Putamen (tissue), 1 donor: Measurements from ENCODE around the gene HCFC1R1.
A peak's percentile ranks its signal among the peaks of the same experiment; 100 is the strongest.

ENCODE experiments used
- DNase-seq: peaks from one replicate; pipeline ENCODE4 v3.0.0-alpha.2; 2016; ENCODE audit warnings: low spot score

Gene HCFC1R1

GRCh38 chr16:3035972-3036725 lies 12.4 kb upstream of the HCFC1R1 start:
- DNase-seq: no peak

GRCh38 chr16:3035289-3035971 lies 11.7 kb upstream of the HCFC1R1 start:
- DNase-seq: no peak

GRCh38 chr16:3032624-3033023 lies 8.9 kb upstream of the HCFC1R1 start:
- DNase-seq: no peak

- no peak for DNase-seq
These were observed 6.8 kb upstream of the HCFC1R1 start for GRCh38 chr16:3030222-3031212.

- no peak for DNase-seq
These were observed 5.9 kb upstream of the HCFC1R1 start for GRCh38 chr16:3029491-3030221.

GRCh38 chr16:3028716-3029319 lies 5.1 kb upstream of the HCFC1R1 start:
- no peak for DNase-seq

GRCh38 chr16:3027983-3028715 lies 4.4 kb upstream of the HCFC1R1 start:
- peak; percentile 68 for DNase-seq

GRCh38 chr16:3027489-3027795 lies 3.7 kb upstream of the HCFC1R1 start:
- no peak for DNase-seq

GRCh38 chr16:3026609-3027488 lies 3.1 kb upstream of the HCFC1R1 start:
- DNase-seq: no peak

- DNase-seq: no peak
These were observed 2.2 kb upstream of the HCFC1R1 start for GRCh38 chr16:3026003-3026378.

GRCh38 chr16:3025032-3026002 lies 1.6 kb upstream of the HCFC1R1 start:
- no peak for DNase-seq

GRCh38 chr16:3023415-3023668 lies 400 bp downstream of the HCFC1R1 start:
- peak; percentile 53 for DNase-seq

GRCh38 chr16:3022684-3023414 lies 893 bp downstream of the HCFC1R1 start:
- DNase-seq: no peak

- DNase-seq: peak; percentile 74
These were observed 1.5 kb downstream of the HCFC1R1 start for GRCh38 chr16:3022208-3022683.

- no peak for DNase-seq
These were observed 2.1 kb downstream of the HCFC1R1 start for GRCh38 chr16:3021449-3022207.

- DNase-seq: no peak
These were observed 2.9 kb downstream of the HCFC1R1 start for GRCh38 chr16:3020604-3021448.
